RWPE2 (cell line): ENCODE data around the gene KLHL36.
"Not testable (repeated sequence)": the region's sequence is repeated elsewhere in the genome, so short reads cannot be mapped to it uniquely, and the experiment has no call there.

Source experiments
- ATAC-seq: fragments of 200-7000 bp; cut with Tn5 transposase; 3 replicates; pipeline ENCODE4 v1.9.1; 2021; ENCODE audit warnings: low read depth
- DNase-seq: peaks from one replicate; pipeline ENCODE4 v3.0.0-alpha.2; 2020; ENCODE audit warnings: low spot score
- H3K27ac ChIP-seq: fragments of 450-650 bp; 2 replicates; pipeline ENCODE4 v1.5.1; 2017; ENCODE audit warnings: mild to moderate bottlenecking; ENCODE audit not compliant: poor library complexity, severe bottlenecking
- H3K27me3 ChIP-seq: fragments of 250-450 bp; sonication (Bioruptor Pico); 2 replicates; pipeline ENCODE4 v1.5.1; 2021; ENCODE audit warnings: mild to moderate bottlenecking, moderate library complexity; ENCODE audit not compliant: insufficient read depth, poor library complexity, severe bottlenecking
- H3K36me3 ChIP-seq: fragments of 250-450 bp; sonication (Bioruptor Pico); 2 replicates; pipeline ENCODE4 v1.5.1; 2020; ENCODE audit warnings: low read depth, mild to moderate bottlenecking, moderate library complexity
- H3K4me1 ChIP-seq: fragments of 250-450 bp; sonication (Bioruptor Pico); 2 replicates; pipeline ENCODE4 v1.5.1; 2021; ENCODE audit warnings: mild to moderate bottlenecking, moderate library complexity; ENCODE audit not compliant: insufficient read depth, poor library complexity, severe bottlenecking
- H3K4me3 ChIP-seq: fragments of 250-450 bp; sonication (Bioruptor Pico); 2 replicates; pipeline ENCODE4 v1.5.1; 2021; ENCODE audit warnings: mild to moderate bottlenecking, moderate library complexity; ENCODE audit not compliant: severe bottlenecking
- H3K9me3 ChIP-seq: fragments of 250-450 bp; sonication (Bioruptor Pico); 2 replicates; pipeline ENCODE4 v1.5.1; 2021; ENCODE audit warnings: mild to moderate bottlenecking, moderate library complexity; ENCODE audit not compliant: severe bottlenecking
- CTCF ChIP-seq: fragments of 450-650 bp; IDR thresholded peaks from one replicate; pipeline ENCODE4 v1.5.1; 2017; ENCODE audit warnings: mild to moderate bottlenecking, moderate library complexity; ENCODE audit not compliant: poor library complexity, severe bottlenecking

The KLHL36 gene

GRCh38 chr16:84616515-84616914, 31.8 kb upstream of the KLHL36 start:
- Histone ChIP-seq H3K4me3 (peak overlapping the region; percentile 91), H3K36me3 (peaks cover 52% of the 10 kb centered on the region), H3K4me1 (peaks cover 30% of the 10 kb centered on the region), H3K27ac (peak overlapping the region; percentile 95), H3K27me3 (no peaks in the 10 kb centered on the region), H3K9me3 (no peaks in the 10 kb centered on the region)
- TF ChIP-seq CTCF: no peak
- ATAC-seq (no peak), DNase-seq (no peak)

GRCh38 chr16:84617041-84617790, 31.1 kb upstream of the KLHL36 start:
- Histone ChIP-seq H3K4me3 (peak overlapping the region; percentile 91), H3K9me3 (no peaks in the 10 kb centered on the region), H3K36me3 (peaks cover 47% of the 10 kb centered on the region), H3K27me3 (no peaks in the 10 kb centered on the region), H3K27ac (peak overlapping the region; percentile 95), H3K4me1 (peaks cover 35% of the 10 kb centered on the region)
- ATAC-seq: peak; percentile 22; the same call in 1 of the 3 replicates
- no peak for DNase-seq
- TF ChIP-seq CTCF: no peak

GRCh38 chr16:84617791-84618580, 30.3 kb upstream of the KLHL36 start, which contains the start of gene COTL1:
TSS of gene COTL1 (minus strand) at chr16:84618078. CDS start at chr16:84617914, 164 bp downstream.
- H3K4me1 ChIP-seq: peaks cover 35% of the 10 kb centered on the region
- peaks cover 39% of the 10 kb centered on the region for H3K36me3 ChIP-seq
- no peaks in the 10 kb centered on the region for H3K27me3 ChIP-seq
- peak within 1 kb of the TSS; percentile 91 for H3K4me3 ChIP-seq
- no peaks in the 10 kb centered on the region for H3K9me3 ChIP-seq
- TF ChIP-seq CTCF: no peak
- peak; percentile 44 for ATAC-seq
- peak within 1 kb of the TSS; percentile 95 for H3K27ac ChIP-seq
- peak; percentile 99 for DNase-seq

GRCh38 chr16:84618581-84619460, 29.5 kb upstream of the KLHL36 start:
- no peaks in the 10 kb centered on the region for H3K9me3 ChIP-seq
- H3K36me3 ChIP-seq: peaks cover 31% of the 10 kb centered on the region
- ATAC-seq: peak; percentile 79
- H3K27me3 ChIP-seq: no peaks in the 10 kb centered on the region
- H3K4me1 ChIP-seq: peaks cover 35% of the 10 kb centered on the region
- H3K27ac ChIP-seq: peak overlapping the region; percentile 95
- peak overlapping the region; percentile 5 for H3K4me3 ChIP-seq
- DNase-seq: no peak
- TF ChIP-seq CTCF: peak; percentile 5

- ATAC-seq, H3K27ac ChIP-seq, H3K9me3 ChIP-seq, H3K27me3 ChIP-seq, DNase-seq, H3K4me3 ChIP-seq: not testable (repeated sequence)
- Histone ChIP-seq H3K36me3 (peaks cover 10% of the 10 kb centered on the region), H3K4me1 (peaks cover 32% of the 10 kb centered on the region)
Measured at GRCh38 chr16:84620913-84621312, 27.4 kb upstream of the KLHL36 start.
